Small intestine (tissue), 7 donors: ENCODE results near the gene SMOC1. TPM values are rescaled to one million over a fixed set of nuclear protein-coding genes. Genes with fewer than 3 reads are reported as not detected.

Source experiments
- DNase-seq, 2 donors: peaks; one replicate each; pipeline versions ENCODE4 v3.0.0 to v3.0.0-alpha.2; 2013
- FAIRE-seq: peaks from 2 replicates; lab custom pipeline; 2012; peaks lifted over from hg19 to GRCh38; lab: Jason Lieb, UNC
- H3K27ac ChIP-seq, 3 donors: one replicate each; pipeline ENCODE4 v1.5.1; 2013; ENCODE audit warnings: low read length in 2 of 3, mild to moderate bottlenecking in 2 of 3, control low read depth in 1 of 3, inconsistent platforms in 1 of 3, low read depth in 1 of 3, moderate library complexity in 1 of 3
- H3K27me3 ChIP-seq, 3 donors: one replicate each; pipeline ENCODE4 v1.6.1; 2013; ENCODE audit warnings: low read length in 3 of 3, inconsistent platforms in 1 of 3; ENCODE audit not compliant: control insufficient read depth in 3 of 3, insufficient read depth in 3 of 3
- H3K36me3 ChIP-seq, 3 donors: one replicate each; pipeline ENCODE4 v1.6.1; 2013; ENCODE audit warnings: low read length in 3 of 3, inconsistent platforms in 1 of 3, low read depth in 1 of 3, mild to moderate bottlenecking in 1 of 3, moderate library complexity in 1 of 3; ENCODE audit not compliant: control insufficient read depth in 3 of 3, insufficient read depth in 2 of 3
- H3K4me1 ChIP-seq, 3 donors: one replicate each; pipeline ENCODE4 v1.6.1; 2013; ENCODE audit warnings: low read length in 2 of 3, inconsistent platforms in 1 of 3, low read depth in 1 of 3, mild to moderate bottlenecking in 1 of 3, moderate library complexity in 1 of 3; ENCODE audit not compliant: control insufficient read depth in 3 of 3, insufficient read depth in 2 of 3
- H3K4me3 ChIP-seq, 3 donors: one replicate each; pipeline ENCODE4 v1.5.1; 2013; ENCODE audit warnings: low read length in 3 of 3, control low read depth in 1 of 3, inconsistent platforms in 1 of 3, low read depth in 1 of 3, mild to moderate bottlenecking in 1 of 3, moderate library complexity in 1 of 3
- H3K9me3 ChIP-seq, 2 donors: one replicate each; pipeline ENCODE4 v1.6.1; 2013; ENCODE audit warnings: low read depth in 1 of 2, low read length in 1 of 2; ENCODE audit not compliant: control insufficient read depth in 2 of 2, insufficient read depth in 1 of 2
- WGBS, 3 donors: extraction: QIAGEN DNeasy Blood & Tissue Kit; methylation state at CpG; one replicate each; pipeline ENCODE4 v1.1.7; 2013; 5-methylcytosine and 5-hydroxymethylcytosine counted together
- polyA plus RNA-seq, 4 donors: library from polyadenylated mRNA; stranded (reverse) in 3 of 4; unstranded in 1 of 4; fragments of 200-250 nt in 3 of 4; fragments of 120-200 nt in 1 of 4; gene quantifications; one replicate each; pipeline versions ENCODE4 v1.2.1 to v1.2.3, GENCODE V29; 2013
- donor health status: healthy with polysubstance abuse.
- donor health status: control.
- donor health status: control.
- donor health status: Bipolar disorder and iron deficiency.
- donor health status: healthy.

SMOC1 gene
- polyA plus RNA-seq, 4 donors: 0.94 to 3.5 (median 1.9) TPM; not detected in 1

DNA sequence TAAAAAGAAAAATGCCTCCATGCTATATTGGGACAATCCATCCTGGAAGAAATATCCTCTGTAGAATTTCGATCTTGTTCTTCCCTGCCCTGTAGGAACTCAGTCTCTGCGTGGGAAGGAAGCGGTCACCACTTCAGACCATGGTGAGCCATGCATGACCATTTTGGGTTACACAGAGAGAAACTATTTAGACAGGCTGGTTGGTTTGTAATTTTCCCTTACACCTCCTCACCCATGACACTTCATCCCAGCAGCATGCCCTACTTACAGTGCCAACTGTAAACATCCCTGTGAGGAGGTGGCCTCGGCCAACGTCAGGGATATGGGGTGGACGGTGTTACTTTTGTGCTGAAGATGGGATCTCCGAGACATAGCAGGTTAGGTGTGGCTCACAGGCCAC lies 121.4 kb downstream of the SMOC1 start:
- no peak overlapping the region for H3K27ac ChIP-seq
- peaks cover 0 to 8% (median 2%) of the 10 kb centered on the region in 3 donors for H3K4me1 ChIP-seq
- no peaks in the 10 kb centered on the region for H3K36me3 ChIP-seq
- H3K27me3 ChIP-seq: peaks cover 0 to 2% (median 2%) of the 10 kb centered on the region in 3 donors
- no peaks in the 10 kb centered on the region for H3K9me3 ChIP-seq
- 84 to 91% (median 86%) methylated on average over 7 of the region's 7 CpGs for WGBS, 3 donors
- FAIRE-seq (no peak), DNase-seq (no peak)
- H3K4me3 ChIP-seq: no peak overlapping the region

DNA sequence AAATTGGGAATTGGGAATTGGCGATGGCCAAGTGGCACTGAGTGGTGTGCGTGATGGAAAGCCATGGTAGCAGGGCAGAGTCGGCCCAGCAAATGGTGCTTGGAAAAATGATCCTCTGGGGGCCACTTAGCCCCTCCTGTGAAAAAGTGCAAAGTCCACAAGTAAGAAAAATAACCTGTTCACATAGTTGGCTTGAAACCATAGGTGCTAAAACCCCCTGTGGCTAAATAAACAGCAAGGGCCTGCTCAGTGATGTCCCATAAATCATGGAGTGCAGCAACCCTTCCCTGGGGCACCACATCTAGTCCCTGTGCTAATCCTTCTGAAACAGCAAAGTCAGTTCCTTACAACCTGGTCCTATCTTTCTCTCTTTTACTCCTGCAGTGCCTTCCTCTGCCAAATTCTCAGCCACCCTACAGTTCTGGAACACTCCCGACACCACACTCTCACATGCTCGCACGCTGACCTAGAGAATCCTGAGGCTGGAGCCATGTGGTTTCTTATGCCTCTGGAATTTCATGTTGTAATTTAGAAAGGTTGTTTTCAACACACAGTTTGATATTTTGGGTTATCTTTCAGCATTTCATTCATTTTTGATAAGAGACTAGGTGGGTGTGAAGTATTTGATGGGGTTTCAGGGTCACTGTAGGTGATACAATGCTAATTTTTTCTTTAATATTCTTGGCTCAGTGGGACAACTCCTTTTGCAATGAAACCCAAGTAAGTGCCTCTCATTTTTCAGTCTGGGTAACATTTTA lies 123.6 kb downstream of the SMOC1 start:
- H3K9me3 ChIP-seq: no peaks in the 10 kb centered on the region
- 90 to 92% (median 91%) methylated on average over 6 of the region's 6 CpGs for WGBS, 3 donors
- H3K27ac ChIP-seq: no peak overlapping the region
- no peak for FAIRE-seq
- peaks cover 0 to 11% (median 2%) of the 10 kb centered on the region in 3 donors for H3K4me1 ChIP-seq
- no peak overlapping the region for H3K4me3 ChIP-seq
- peaks cover 0 to 2% (median 2%) of the 10 kb centered on the region in 3 donors for H3K27me3 ChIP-seq
- DNase-seq: no peak
- H3K36me3 ChIP-seq: no peaks in the 10 kb centered on the region

DNA sequence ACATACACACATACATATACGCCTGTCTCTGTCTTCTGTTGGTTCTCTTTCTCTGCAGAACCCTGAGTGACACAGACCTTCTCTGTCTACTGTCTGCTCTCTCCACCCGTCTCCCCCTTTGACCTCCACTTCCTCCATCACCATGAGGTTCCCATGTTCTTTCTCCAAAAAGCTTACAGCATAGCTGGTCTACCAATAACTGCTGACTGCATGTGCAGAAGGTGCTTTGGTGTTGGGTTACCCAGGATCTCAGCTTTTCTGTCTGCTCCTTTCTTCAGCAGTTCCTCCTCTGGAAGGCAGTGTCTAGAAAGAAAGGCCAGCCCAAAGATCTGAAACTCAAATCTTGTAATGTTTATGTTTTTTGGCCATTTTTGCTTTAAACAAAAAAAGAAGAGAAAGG lies 125.6 kb downstream of the SMOC1 start:
- WGBS, 3 donors: 79 to 87% (median 80%) methylated on average over 2 of the region's 2 CpGs
- H3K27me3 ChIP-seq: peaks cover 0 to 2% (median 2%) of the 10 kb centered on the region in 3 donors
- FAIRE-seq: no peak
- no peak for DNase-seq
- H3K4me3 ChIP-seq: no peak overlapping the region
- no peaks in the 10 kb centered on the region for H3K36me3 ChIP-seq
- peaks cover 0 to 11% (median 2%) of the 10 kb centered on the region in 3 donors for H3K4me1 ChIP-seq
- no peaks in the 10 kb centered on the region for H3K9me3 ChIP-seq
- peak overlapping the region in 1 of 3 donors; percentile 58 for H3K27ac ChIP-seq

DNA sequence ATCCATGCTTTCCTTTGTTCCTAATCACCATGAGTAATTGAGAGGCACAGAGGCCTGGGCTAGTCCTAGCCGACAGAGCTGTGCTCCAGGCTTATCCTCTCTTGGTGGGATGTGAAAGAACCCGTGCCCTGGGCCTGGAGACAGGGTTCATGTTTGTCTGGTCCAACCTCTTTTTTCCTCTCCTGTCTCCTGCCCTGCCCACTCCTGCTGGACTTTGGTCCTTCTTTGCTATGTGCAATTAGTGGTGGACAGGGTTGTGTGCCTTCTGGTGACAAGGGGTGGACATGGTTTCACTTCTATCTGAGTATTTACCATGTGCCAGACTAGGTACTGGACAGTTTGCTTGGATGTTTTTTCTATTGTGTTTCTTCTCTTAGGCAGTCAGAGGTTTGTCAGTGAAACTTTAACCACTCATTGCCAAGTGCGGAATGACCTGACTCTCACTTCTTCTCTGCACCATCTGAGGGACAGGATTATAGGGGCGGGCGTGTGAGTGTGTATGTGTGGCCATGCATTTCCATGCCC lies 126.1 kb downstream of the SMOC1 start:
- WGBS, 3 donors: 60 to 78% (median 66%) methylated on average over 5 of the region's 5 CpGs

DNA sequence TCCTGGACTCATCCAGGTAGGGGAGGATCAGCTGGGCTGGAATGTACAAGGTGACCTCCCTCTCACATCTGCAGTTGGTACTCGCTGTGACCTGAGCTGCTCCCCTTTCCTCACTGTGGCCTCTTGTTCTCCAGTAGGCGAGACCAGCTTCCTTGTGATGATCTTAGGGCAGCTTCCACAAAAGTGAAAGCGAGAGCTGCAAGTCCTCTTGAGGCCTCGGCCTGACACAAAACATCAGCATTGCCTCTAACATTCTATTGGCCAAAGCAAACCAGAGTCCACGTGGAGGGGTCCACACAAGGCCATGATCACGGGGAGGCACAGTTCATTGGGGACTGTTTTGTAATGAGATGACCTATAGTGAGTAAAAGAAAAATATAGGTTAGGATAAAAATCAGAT lies 127.5 kb downstream of the SMOC1 start:
- no peak for FAIRE-seq
- 52 to 61% (median 52%) methylated on average over 6 of the region's 6 CpGs for WGBS, 3 donors

More for the DNA sequence above, 126.1 kb downstream of the SMOC1 start:
- Histone ChIP-seq H3K36me3 (no peaks in the 10 kb centered on the region), H3K27ac (peak overlapping the region in 1 of 3 donors; percentile 58), H3K27me3 (peaks cover 0 to 2% (median 2%) of the 10 kb centered on the region in 3 donors), H3K4me3 (no peak overlapping the region), H3K4me1 (peaks cover 0 to 11% (median 2%) of the 10 kb centered on the region in 3 donors), H3K9me3 (no peaks in the 10 kb centered on the region)
- FAIRE-seq (no peak), DNase-seq (peak; percentile 87)

DNA sequence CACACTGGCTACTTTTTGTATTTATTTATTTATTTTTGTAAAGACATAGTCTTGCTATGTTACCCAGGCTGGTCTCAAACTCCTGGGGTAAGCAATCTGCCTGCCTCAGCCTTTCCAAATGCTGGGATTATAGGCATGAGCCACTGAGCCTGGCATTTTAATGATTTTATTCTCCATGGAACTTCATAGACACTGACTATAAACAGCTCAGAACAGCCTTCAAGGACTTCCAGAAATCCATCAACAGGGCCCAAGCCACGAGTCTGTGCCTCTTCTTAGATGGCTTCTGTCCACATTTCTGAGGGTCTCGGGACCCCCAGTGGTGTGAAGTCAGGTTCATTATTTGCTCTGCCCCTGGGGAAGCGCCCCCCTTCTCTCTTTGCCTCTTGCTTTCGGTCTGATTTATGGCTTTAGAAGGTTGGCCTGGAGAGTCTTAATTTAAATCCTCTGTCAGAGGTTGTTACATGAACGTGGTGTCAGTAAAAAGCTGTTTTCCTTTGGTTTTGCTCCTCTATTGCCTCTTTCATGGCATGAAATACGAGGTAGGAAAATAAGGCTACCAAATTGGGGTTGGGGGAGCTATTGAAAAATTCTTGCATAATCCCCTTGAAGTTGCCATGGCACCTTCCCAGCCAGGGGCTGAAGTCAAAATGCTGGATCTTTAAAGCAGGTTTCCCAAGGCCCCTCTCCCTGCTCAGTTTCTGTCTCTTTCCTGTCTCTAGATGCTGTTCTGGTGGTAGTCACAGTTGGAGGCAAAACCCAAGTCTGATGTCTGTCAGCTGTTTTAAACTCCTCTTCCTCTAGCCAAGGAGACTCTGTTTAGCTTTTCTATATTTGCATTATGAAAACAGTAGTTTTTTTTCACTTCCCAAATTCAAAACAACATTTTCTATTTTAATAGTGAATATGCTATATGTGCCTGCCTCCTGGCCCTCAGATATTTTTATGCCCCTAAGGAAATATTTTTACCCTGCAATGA lies 129.4 kb downstream of the SMOC1 start:
- no peaks in the 10 kb centered on the region for H3K36me3 ChIP-seq
- WGBS, 3 donors: 60 to 77% (median 71%) methylated on average over 6 of the region's 6 CpGs
- no peak for DNase-seq
- no peak for FAIRE-seq
- no peak overlapping the region for H3K27ac ChIP-seq
- H3K9me3 ChIP-seq: no peaks in the 10 kb centered on the region
- peaks cover 0 to 1% (median 0%) of the 10 kb centered on the region in 3 donors for H3K27me3 ChIP-seq
- no peak overlapping the region for H3K4me3 ChIP-seq
- peaks cover 0 to 11% (median 2%) of the 10 kb centered on the region in 3 donors for H3K4me1 ChIP-seq

More for the DNA sequence above, 127.5 kb downstream of the SMOC1 start:
- no peak overlapping the region for H3K27ac ChIP-seq
- H3K27me3 ChIP-seq: peaks cover 0 to 2% (median 2%) of the 10 kb centered on the region in 3 donors
- no peaks in the 10 kb centered on the region for H3K9me3 ChIP-seq
- no peaks in the 10 kb centered on the region for H3K36me3 ChIP-seq
- no peak overlapping the region for H3K4me3 ChIP-seq
- DNase-seq: peak; percentile 28 to 32
- peaks cover 0 to 11% (median 2%) of the 10 kb centered on the region in 3 donors for H3K4me1 ChIP-seq

DNA sequence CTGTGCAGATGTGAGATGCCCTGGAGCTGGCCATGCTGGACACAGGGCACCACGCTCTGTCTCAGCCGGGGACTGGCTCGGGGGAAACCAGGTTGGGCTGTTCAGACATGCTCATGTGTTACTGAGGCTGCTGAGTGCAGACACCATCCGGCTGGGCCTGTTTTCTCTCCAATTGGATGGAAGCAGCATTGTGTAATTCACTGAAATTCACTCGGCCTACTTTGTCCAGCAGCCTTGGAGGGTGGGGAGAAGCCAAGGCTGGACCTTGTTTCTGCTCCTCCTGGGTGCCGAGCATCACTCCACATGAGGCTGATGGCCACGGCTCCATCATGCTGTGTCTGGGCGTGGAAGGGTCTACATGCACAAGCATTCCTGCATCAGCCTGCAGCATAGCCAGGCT lies 130.7 kb downstream of the SMOC1 start:
- FAIRE-seq (no peak), DNase-seq (no peak)
- H3K4me3 ChIP-seq: no peak overlapping the region
- H3K9me3 ChIP-seq: no peaks in the 10 kb centered on the region
- peaks cover 0 to 8% (median 0%) of the 10 kb centered on the region in 3 donors for H3K4me1 ChIP-seq
- H3K36me3 ChIP-seq: no peaks in the 10 kb centered on the region
- 69 to 85% (median 81%) methylated on average over 8 of the region's 8 CpGs for WGBS, 3 donors
- no peak overlapping the region for H3K27ac ChIP-seq
- H3K27me3 ChIP-seq: no peaks in the 10 kb centered on the region

DNA sequence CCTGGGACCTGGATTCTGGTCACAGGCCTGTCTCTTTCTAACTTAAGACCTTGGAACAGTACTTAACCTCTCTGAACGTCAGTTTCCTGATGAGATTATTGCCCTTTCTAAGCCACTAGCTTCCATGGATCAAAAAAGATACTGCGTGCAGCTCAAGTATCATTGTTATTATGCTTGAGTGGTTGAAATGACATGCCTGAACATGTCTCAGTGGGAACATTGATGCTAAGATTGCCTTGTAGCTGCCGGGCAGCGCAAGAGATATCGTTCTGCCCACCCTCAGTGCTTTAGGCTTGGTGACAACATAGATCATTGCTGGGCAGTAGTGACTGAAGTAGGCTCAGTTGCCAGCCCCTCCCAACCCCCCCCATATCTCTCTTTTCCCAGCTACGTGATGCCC lies 131.9 kb downstream of the SMOC1 start:
- WGBS, 3 donors: 83 to 93% (median 91%) methylated on average over 6 of the region's 6 CpGs
- Histone ChIP-seq H3K36me3 (no peaks in the 10 kb centered on the region), H3K4me3 (no peak overlapping the region), H3K27me3 (no peaks in the 10 kb centered on the region), H3K9me3 (no peaks in the 10 kb centered on the region), H3K27ac (no peak overlapping the region), H3K4me1 (no peaks in the 10 kb centered on the region)
- no peak for FAIRE-seq
- DNase-seq: no peak
